H9 (cell line): ENCODE data around the gene BMP7. TPM values are rescaled to one million over a fixed set of nuclear protein-coding genes. Genes with fewer than 3 reads are reported as not detected.
"Not testable (repeated sequence)": the region's sequence is repeated elsewhere in the genome, so short reads cannot be mapped to it uniquely, and the experiment has no call there.

Source experiments
- DNase-seq: peaks from one replicate; pipeline ENCODE4 v3.0.0-alpha.2; 2017
- H2AFZ ChIP-seq: one replicate; pipeline ENCODE4 v1.6.1; 2013; ENCODE audit warnings: mild to moderate bottlenecking, low read length, control low read depth, moderate library complexity
- H2AK5ac ChIP-seq: 2 replicates; pipeline ENCODE4 v1.6.1; 2013; ENCODE audit warnings: low read length, control low read depth, mixed read lengths; ENCODE audit not compliant: insufficient read length
- H2BK120ac ChIP-seq: one replicate; pipeline ENCODE4 v1.6.1; 2013; ENCODE audit warnings: low read depth, mild to moderate bottlenecking, low read length, control low read depth, inconsistent platforms; ENCODE audit not compliant: poor library complexity, severe bottlenecking
- H2BK12ac ChIP-seq: 2 replicates; pipeline ENCODE4 v1.6.1; 2013; ENCODE audit warnings: low read length, control low read depth, mixed read lengths, low read depth; ENCODE audit not compliant: insufficient read length
- H2BK15ac ChIP-seq: 2 replicates; pipeline ENCODE4 v1.6.1; 2013; ENCODE audit warnings: low read depth, low read length, control low read depth
- H2BK20ac ChIP-seq: one replicate; pipeline ENCODE4 v1.6.1; 2013; ENCODE audit warnings: low read depth, mild to moderate bottlenecking, low read length, control low read depth, inconsistent platforms; ENCODE audit not compliant: poor library complexity, severe bottlenecking
- H2BK5ac ChIP-seq: 2 replicates; pipeline ENCODE4 v1.6.1; 2013; ENCODE audit warnings: low read length, control low read depth, mixed read lengths; ENCODE audit not compliant: insufficient read length
- H3K14ac ChIP-seq: 2 replicates; pipeline ENCODE4 v1.6.1; 2013; ENCODE audit warnings: low read length, control low read depth; ENCODE audit not compliant: insufficient read depth
- H3K18ac ChIP-seq: 2 replicates; pipeline ENCODE4 v1.6.1; 2013; ENCODE audit warnings: low read depth, mild to moderate bottlenecking, mixed read lengths, low read length, control low read depth; ENCODE audit not compliant: insufficient read length
- H3K23ac ChIP-seq: 2 replicates; pipeline ENCODE4 v1.6.1; 2013; ENCODE audit warnings: low read length, control low read depth, mixed read lengths, low read depth; ENCODE audit not compliant: insufficient read length
- H3K23me2 ChIP-seq: 2 replicates; pipeline ENCODE4 v1.6.1; 2013; ENCODE audit warnings: low read depth, mild to moderate bottlenecking, mixed read lengths, low read length, control low read depth; ENCODE audit not compliant: insufficient read length, poor library complexity, severe bottlenecking
- H3K27ac ChIP-seq: 2 replicates; pipeline ENCODE4 v1.5.1; 2013; ENCODE audit warnings: low read length, control low read depth, mixed read lengths, low read depth; ENCODE audit not compliant: insufficient read length
- H3K27me3 ChIP-seq: 2 replicates; pipeline ENCODE4 v1.6.1; 2013; ENCODE audit warnings: low read length, control low read depth, inconsistent platforms; ENCODE audit not compliant: insufficient read depth
- H3K4ac ChIP-seq: 2 replicates; pipeline ENCODE4 v1.6.1; 2013; ENCODE audit warnings: low read depth, mild to moderate bottlenecking, control low read depth, inconsistent platforms, low read length, moderate library complexity
- H3K4me1 ChIP-seq: 2 replicates; pipeline ENCODE4 v1.6.1; 2013; ENCODE audit warnings: low read length, control low read depth, inconsistent platforms; ENCODE audit not compliant: insufficient read depth
- H3K4me2 ChIP-seq: 2 replicates; pipeline ENCODE4 v1.6.1; 2013; ENCODE audit warnings: low read length, control low read depth, mixed read lengths; ENCODE audit not compliant: insufficient read length, insufficient read depth
- H3K56ac ChIP-seq: 2 replicates; pipeline ENCODE4 v1.6.1; 2013; ENCODE audit warnings: low read depth, mild to moderate bottlenecking, mixed read lengths, low read length, control low read depth; ENCODE audit not compliant: insufficient read length
- H3K79me1 ChIP-seq: 2 replicates; pipeline ENCODE4 v1.6.1; 2013; ENCODE audit warnings: low read depth, mild to moderate bottlenecking, moderate library complexity, low read length, control low read depth, inconsistent platforms; ENCODE audit not compliant: insufficient read depth, poor library complexity, severe bottlenecking
- H3K79me2 ChIP-seq: 2 replicates; pipeline ENCODE4 v1.6.1; 2013; ENCODE audit warnings: low read length, control low read depth, inconsistent platforms; ENCODE audit not compliant: insufficient read depth
- H3K9ac ChIP-seq: 2 replicates; pipeline ENCODE4 v1.6.1; 2013; ENCODE audit warnings: low read length, control low read depth, mixed read lengths; ENCODE audit not compliant: insufficient read length; ENCODE audit errors: extremely low read depth
- H3K9me3 ChIP-seq: one replicate; pipeline ENCODE4 v1.6.1; 2013; ENCODE audit warnings: low read depth, low read length, inconsistent platforms; ENCODE audit not compliant: control insufficient read depth
- H3T11ph ChIP-seq: one replicate; pipeline ENCODE4 v1.6.1; 2013; ENCODE audit warnings: mild to moderate bottlenecking, low read length, control low read depth, inconsistent platforms
- H4K20me1 ChIP-seq: one replicate; pipeline ENCODE4 v1.6.1; 2013; ENCODE audit not compliant: control insufficient read depth, insufficient read length, insufficient read depth
- H4K5ac ChIP-seq: 2 replicates; pipeline ENCODE4 v1.6.1; 2013; ENCODE audit warnings: low read depth, mild to moderate bottlenecking, mixed read lengths, low read length, control low read depth; ENCODE audit not compliant: insufficient read length
- H4K8ac ChIP-seq: replicated peaks from 2 replicates; pipeline ENCODE4 v1.6.1; 2013; ENCODE audit warnings: low read length, control low read depth, mixed read lengths, low read depth; ENCODE audit not compliant: insufficient read length
- H4K91ac ChIP-seq: 2 replicates; pipeline ENCODE4 v1.6.1; 2013; ENCODE audit warnings: low read depth, mild to moderate bottlenecking, moderate library complexity, mixed read lengths, low read length, control low read depth; ENCODE audit not compliant: insufficient read length
- H3K27ac Mint-ChIP-seq, 3 experiments: 2 replicates in 2 of 3; 3 replicates in 1 of 3; pipeline ENCODE4 v1.8.0; 2020 to 2021; ENCODE audit warnings: mixed read lengths in 3 of 3, mild to moderate bottlenecking in 1 of 3, moderate library complexity in 1 of 3
- H3K27me3 Mint-ChIP-seq: 2 replicates; pipeline ENCODE4 v1.8.0; 2021; ENCODE audit warnings: low read depth, mild to moderate bottlenecking, moderate library complexity, mixed read lengths
- H3K36me3 Mint-ChIP-seq, 3 experiments: 2 replicates in 2 of 3; 3 replicates in 1 of 3; pipeline ENCODE4 v1.8.0; 2020 to 2021; ENCODE audit warnings: low read depth in 3 of 3, mixed read lengths in 3 of 3; ENCODE audit not compliant: insufficient read depth in 1 of 3
- H3K4me1 Mint-ChIP-seq, 2 experiments: 2 replicates each; pipeline ENCODE4 v1.8.0; 2020; ENCODE audit warnings: mixed read lengths in 2 of 2
- H3K4me3 Mint-ChIP-seq, 2 experiments: 2 replicates in 1 of 2; 3 replicates in 1 of 2; pipeline ENCODE4 v1.8.0; 2020 to 2021; ENCODE audit warnings: mild to moderate bottlenecking in 2 of 2, mixed read lengths in 2 of 2, moderate library complexity in 1 of 2
- H3K9me3 Mint-ChIP-seq, 2 experiments: 2 replicates in 1 of 2; 3 replicates in 1 of 2; pipeline ENCODE4 v1.8.0; 2020; ENCODE audit warnings: mild to moderate bottlenecking in 2 of 2, mixed read lengths in 2 of 2, moderate library complexity in 1 of 2
- CTCF ChIP-seq: fragments of 200-600 bp; sonication (generic); conservative IDR thresholded peaks from 3 replicates; pipeline ENCODE4 v1.8.0; 2021; ENCODE audit warnings: antibody characterized with exemption, mild to moderate bottlenecking
- WGBS: extraction: QIAGEN DNeasy Blood & Tissue Kit; methylation state at CpG from one replicate; pipeline ENCODE4 v1.1.7; 2013; ENCODE audit warnings: missing lambda C conversion rate, low lambda C conversion rate, mixed read lengths; ENCODE audit not compliant: insufficient read length; ENCODE audit errors: extremely low coverage; 5-methylcytosine and 5-hydroxymethylcytosine counted together
- total RNA-seq: library from RNA; stranded (reverse); gene quantifications from 2 replicates; pipeline ENCODE4 v1.2.1, GENCODE V29; 2021

Gene BMP7
- total RNA-seq, 1 experiment from 2014 or later, result 17.7 TPM

DNA sequence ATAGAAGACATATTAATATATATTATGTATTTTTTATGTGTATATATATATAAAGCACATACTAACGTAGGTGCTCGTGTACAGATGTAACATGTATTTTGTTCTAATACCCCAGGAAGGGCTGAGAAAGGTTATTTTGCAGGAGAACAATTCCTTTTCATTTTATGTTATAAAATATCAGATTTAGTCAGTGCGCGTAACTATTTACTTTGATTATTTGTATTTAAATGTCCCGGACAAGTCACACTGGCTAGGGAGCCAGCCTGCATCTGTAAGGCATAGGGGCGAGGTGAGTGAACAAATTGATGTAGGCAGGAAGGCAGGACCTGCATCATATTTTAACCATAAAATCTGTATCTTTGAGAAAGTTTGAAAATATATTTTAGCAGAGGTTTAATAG, 74.1 kb downstream of the BMP7 start:
- Histone ChIP-seq H3K9me3 (no peaks in the 10 kb centered on the region), H4K20me1 (no peaks in the 10 kb centered on the region), H2AK5ac (no peak overlapping the region), H3K27ac (no peak overlapping the region), H3K9ac (no peak overlapping the region), H2AFZ (no peak overlapping the region), H3K23ac (no peak overlapping the region), H3K14ac (no peak overlapping the region), H3K18ac (no peak overlapping the region), H3K4me2 (no peak overlapping the region), H3K4me1 (no peaks in the 10 kb centered on the region), H3K4ac (no peak overlapping the region), H2BK15ac (no peak overlapping the region), H4K5ac (no peak overlapping the region), H2BK12ac (no peak overlapping the region), H2BK120ac (no peak overlapping the region), H3K56ac (no peak overlapping the region), H4K91ac (no peak overlapping the region), H2BK5ac (no peak overlapping the region), H3K27me3 (no peaks in the 10 kb centered on the region), H3K79me2 (no peaks in the 10 kb centered on the region), H3T11ph (no peak overlapping the region), H3K79me1 (no peaks in the 10 kb centered on the region), H3K23me2 (no peaks in the 10 kb centered on the region), H4K8ac (no peak overlapping the region), H2BK20ac (no peak overlapping the region)
- H3K4me3 Mint-ChIP-seq, result no peak overlapping the region
- no peak for DNase-seq
- no peaks in the 10 kb centered on the region; the same call in 1 of the 2 replicates for H3K27me3 Mint-ChIP-seq
- peaks cover 10 to 11% of the 10 kb centered on the region in 2 experiments for H3K4me1 Mint-ChIP-seq
- TF ChIP-seq CTCF, result no peak
- H3K36me3 Mint-ChIP-seq, result no peaks in the 10 kb centered on the region; a peak in 1 of 7 replicates
- WGBS, result no CpG with 5 or more reads among the region's 6 CpGs
- H3K27ac Mint-ChIP-seq, result no peak overlapping the region
- no peaks in the 10 kb centered on the region for H3K9me3 Mint-ChIP-seq

- H3K4me1 Mint-ChIP-seq, result peaks cover 8 to 14% of the 10 kb centered on the region in 2 experiments; a peak in 3 of 4 replicates
- H2BK15ac ChIP-seq, H3K27me3 Mint-ChIP-seq, H4K20me1 ChIP-seq, H3K9me3 Mint-ChIP-seq, H3T11ph ChIP-seq, H2BK5ac ChIP-seq, H3K9ac ChIP-seq, H4K8ac ChIP-seq, H3K79me1 ChIP-seq, H3K18ac ChIP-seq, H4K91ac ChIP-seq, H3K14ac ChIP-seq, H2BK20ac ChIP-seq, H3K4me1 ChIP-seq, H2AK5ac ChIP-seq, H3K36me3 Mint-ChIP-seq, H3K4me3 Mint-ChIP-seq, H2AFZ ChIP-seq, H4K5ac ChIP-seq, H3K79me2 ChIP-seq, H3K27me3 ChIP-seq, H3K27ac ChIP-seq, H3K4ac ChIP-seq, H3K4me2 ChIP-seq, H2BK12ac ChIP-seq, H3K56ac ChIP-seq, H3K23me2 ChIP-seq, H3K23ac ChIP-seq, H2BK120ac ChIP-seq, H3K9me3 ChIP-seq, DNase-seq, H3K27ac Mint-ChIP-seq: not testable (repeated sequence)
- WGBS, result no CpG with 5 or more reads among the region's 8 CpGs
These were observed 75.2 kb downstream of the BMP7 start for GRCh38 chr20:57191265-57191638.
